IPS DF 4.7 (cell line): ENCODE data around the gene OBP2A.

Experiments used
- DNase-seq: peaks from one replicate; pipeline ENCODE4 v3.0.0-alpha.2; 2013; ENCODE audit warnings: low spot score; ENCODE audit errors: extremely low read depth

Gene OBP2A

GRCh38 chr9:135577256-135577655 lies 31.3 kb downstream of the OBP2A start:
- no peak for DNase-seq

- DNase-seq: no peak
These were observed 33.4 kb downstream of the OBP2A start for GRCh38 chr9:135579356-135579755.

- no peak for DNase-seq
These were observed 34.1 kb downstream of the OBP2A start for GRCh38 chr9:135579889-135580660.

- DNase-seq: no peak
These were observed 34.9 kb downstream of the OBP2A start for GRCh38 chr9:135580664-135581380.

GRCh38 chr9:135581636-135582426 lies 35.9 kb downstream of the OBP2A start:
- DNase-seq: no peak

- DNase-seq: no peak
These were observed 36.6 kb downstream of the OBP2A start for GRCh38 chr9:135582541-135582940.

- no peak for DNase-seq
These were observed 37.2 kb downstream of the OBP2A start for GRCh38 chr9:135582966-135583687.

- DNase-seq: no peak
These were observed 37.7 kb downstream of the OBP2A start for GRCh38 chr9:135583688-135584011.

- no peak for DNase-seq
These were observed 38.4 kb downstream of the OBP2A start for GRCh38 chr9:135584371-135584770.

- DNase-seq: no peak
These were observed 39.0 kb downstream of the OBP2A start for GRCh38 chr9:135584934-135585333.

GRCh38 chr9:135586601-135587109 lies 40.7 kb downstream of the OBP2A start:
- DNase-seq: no peak

- no peak for DNase-seq
These were observed 41.7 kb downstream of the OBP2A start for GRCh38 chr9:135587658-135588057.

- no peak for DNase-seq
These were observed 42.4 kb downstream of the OBP2A start for GRCh38 chr9:135588371-135588770.

GRCh38 chr9:135588886-135589595 lies 43.1 kb downstream of the OBP2A start:
- no peak for DNase-seq

- no peak for DNase-seq
These were observed 43.9 kb downstream of the OBP2A start for GRCh38 chr9:135589596-135590485.

GRCh38 chr9:135590486-135591079 lies 44.7 kb downstream of the OBP2A start:
- DNase-seq: no peak

- no peak for DNase-seq
These were observed 45.8 kb downstream of the OBP2A start for GRCh38 chr9:135591506-135592330.

- DNase-seq: no peak
These were observed 46.3 kb downstream of the OBP2A start for GRCh38 chr9:135592331-135592590.

- DNase-seq: no peak
These were observed 46.7 kb downstream of the OBP2A start for GRCh38 chr9:135592625-135593024.
